ENCODE results near the gene COQ4. TPM values are rescaled to one million over a fixed set of nuclear protein-coding genes. Genes with fewer than 3 reads are reported as not detected.
"Not testable (repeated sequence)": the region's sequence is repeated elsewhere in the genome, so short reads cannot be mapped to it uniquely, and the experiment has no call there.

The COQ4 gene
- total RNA-seq, 1 experiment from 2014 or later: 34.0 TPM

GRCh38 chr9:128335161-128335560 lies 12.5 kb downstream of the COQ4 start:
- Mint-ChIP-seq H3K9me3 (ENCODE audit: low read depth, unreplicated experiment) (no peaks in the 10 kb centered on the region), H3K36me3 (ENCODE audit: insufficient read depth, unreplicated experiment) (peaks cover 8% of the 10 kb centered on the region), H3K4me3 (ENCODE audit: low read depth, unreplicated experiment) (no peak overlapping the region), H3K4me1 (ENCODE audit: low read depth, unreplicated experiment) (no peaks in the 10 kb centered on the region), H3K27ac (ENCODE audit: unreplicated experiment) (no peak overlapping the region), H3K27me3 (ENCODE audit: unreplicated experiment) (no peaks in the 10 kb centered on the region)
- DNase-seq: no peak
- BruUV-seq (replicated peaks): no TSS peak
- intact Hi-C loops (cut with micrococcal nuclease; ENCODE audit: unreplicated experiment): no loop called here
- CTCF ChIA-PET: no interaction called here
- no peak for TF ChIP-seq CTCF (IDR thresholded peaks at IDR 0.05; ENCODE audit: unreplicated experiment)

- Mint-ChIP-seq H3K27ac (ENCODE audit: unreplicated experiment) (no peak overlapping the region), H3K36me3 (ENCODE audit: insufficient read depth, unreplicated experiment) (peaks cover 13% of the 10 kb centered on the region), H3K9me3 (ENCODE audit: low read depth, unreplicated experiment) (no peaks in the 10 kb centered on the region), H3K27me3 (ENCODE audit: unreplicated experiment) (no peaks in the 10 kb centered on the region), H3K4me3 (ENCODE audit: low read depth, unreplicated experiment) (no peak overlapping the region), H3K4me1 (ENCODE audit: low read depth, unreplicated experiment) (no peaks in the 10 kb centered on the region)
- no TSS peak for BruUV-seq (replicated peaks)
- no peak for DNase-seq
- intact Hi-C loops (cut with micrococcal nuclease; ENCODE audit: unreplicated experiment): no loop called here
- CTCF ChIA-PET: no interaction called here
- no peak for TF ChIP-seq CTCF (IDR thresholded peaks at IDR 0.05; ENCODE audit: unreplicated experiment)
Observed at GRCh38 chr9:128335914-128336313, 13.3 kb downstream of the COQ4 start.

- Mint-ChIP-seq H3K4me1 (ENCODE audit: low read depth, unreplicated experiment) (no peaks in the 10 kb centered on the region), H3K27me3 (ENCODE audit: unreplicated experiment) (no peaks in the 10 kb centered on the region), H3K4me3 (ENCODE audit: low read depth, unreplicated experiment) (no peak overlapping the region), H3K27ac (ENCODE audit: unreplicated experiment) (no peak overlapping the region), H3K36me3 (ENCODE audit: insufficient read depth, unreplicated experiment) (peaks cover 20% of the 10 kb centered on the region), H3K9me3 (ENCODE audit: low read depth, unreplicated experiment) (no peaks in the 10 kb centered on the region)
- CTCF ChIA-PET: no interaction called here
- no peak for TF ChIP-seq CTCF (IDR thresholded peaks at IDR 0.05; ENCODE audit: unreplicated experiment)
- no peak for DNase-seq
- intact Hi-C loops (cut with micrococcal nuclease; ENCODE audit: unreplicated experiment): no loop called here
- no TSS peak for BruUV-seq (replicated peaks)
Observed at GRCh38 chr9:128337936-128338335, 15.3 kb downstream of the COQ4 start.

GRCh38 chr9:128338852-128339614 lies 16.4 kb downstream of the COQ4 start:
- H3K4me1 Mint-ChIP-seq (ENCODE audit: low read depth, unreplicated experiment); BruUV-seq (replicated peaks); DNase-seq; intact Hi-C loops (cut with micrococcal nuclease; ENCODE audit: unreplicated experiment); H3K27ac Mint-ChIP-seq (ENCODE audit: unreplicated experiment); H3K9me3 Mint-ChIP-seq (ENCODE audit: low read depth, unreplicated experiment); H3K27me3 Mint-ChIP-seq (ENCODE audit: unreplicated experiment): not testable (repeated sequence)
- CTCF ChIA-PET: interaction anchor here (0.6 kb wide), 1 partner anchor 45 kb away, joined by 3 read pairs; no protein-coding TSS in a partner anchor
- Mint-ChIP-seq H3K4me3 (ENCODE audit: low read depth, unreplicated experiment) (peak overlapping the region; percentile 83), H3K36me3 (ENCODE audit: insufficient read depth, unreplicated experiment) (peaks cover 25% of the 10 kb centered on the region)

Data from Calu3 (cell line).